ENCODE data around the gene FOXL1.

The FOXL1 gene

GRCh38 chr16:86549076-86549892 is 29.1 kb upstream of the FOXL1 start:
- no peak for DNase-seq

GRCh38 chr16:86549893-86550190 is 28.5 kb upstream of the FOXL1 start:
- no peak for DNase-seq

GRCh38 chr16:86550281-86550680 is 28.1 kb upstream of the FOXL1 start:
- DNase-seq: no peak

GRCh38 chr16:86553356-86553755 is 25.0 kb upstream of the FOXL1 start:
- DNase-seq: no peak

- no peak for DNase-seq
Measured at GRCh38 chr16:86554599-86554916, 23.8 kb upstream of the FOXL1 start.

- DNase-seq: peak; percentile 65
Measured at GRCh38 chr16:86554917-86555703, 23.2 kb upstream of the FOXL1 start, which contains the start of gene MTHFSD. Gene MTHFSD (minus strand): TSS chr16:86555235. CDS start chr16:86555184, 51 bp downstream.

GRCh38 chr16:86555704-86556075 is 22.7 kb upstream of the FOXL1 start:
- DNase-seq: no peak

- no peak for DNase-seq
Measured at GRCh38 chr16:86556576-86556975, 21.8 kb upstream of the FOXL1 start.

- DNase-seq: no peak
Measured at GRCh38 chr16:86557587-86557986, 20.8 kb upstream of the FOXL1 start.

GRCh38 chr16:86558355-86559193 is 19.8 kb upstream of the FOXL1 start:
- no peak for DNase-seq

- no peak for DNase-seq
Measured at GRCh38 chr16:86559802-86560305, 18.5 kb upstream of the FOXL1 start.

- DNase-seq: no peak
Measured at GRCh38 chr16:86562356-86562755, 16.0 kb upstream of the FOXL1 start.

- DNase-seq: peak; percentile 37
Measured at GRCh38 chr16:86563469-86564345, 14.6 kb upstream of the FOXL1 start.

GRCh38 chr16:86565181-86565631 is 13.1 kb upstream of the FOXL1 start:
- DNase-seq: no peak

GRCh38 chr16:86565644-86566511 is 12.5 kb upstream of the FOXL1 start:
- DNase-seq: no peak

- no peak for DNase-seq
Measured at GRCh38 chr16:86566601-86566965, 11.8 kb upstream of the FOXL1 start, which contains the start of gene FOXC2. Gene FOXC2 (plus strand): TSS chr16:86566829. CDS start chr16:86567336, 507 bp downstream.

GRCh38 chr16:86566966-86567700 is 11.2 kb upstream of the FOXL1 start:
- DNase-seq: no peak

- DNase-seq: no peak
Measured at GRCh38 chr16:86567701-86568581, 10.4 kb upstream of the FOXL1 start.

Data from NCI-H446 treated with DMSO at 0.1 percent for 48 hours (cell line).